Stimulated activated CD8-positive, alpha-beta memory T cell treated with anti-CD3 and anti-CD28 coated beads, Interleukin-15, amount 100 ng/mL, for 48 hours (primary cell): ENCODE measurements around the gene SV2A.
A peak's percentile ranks its signal among the peaks of the same experiment; 100 is the strongest.
"Not testable (repeated sequence)": the region's sequence is repeated elsewhere in the genome, so short reads cannot be mapped to it uniquely, and the experiment has no call there.

Experiments used
- DNase-seq, 2 donors: peaks; one replicate each; pipeline ENCODE4 v3.0.0-alpha.2; 2020; ENCODE audit warnings: low read depth in 2 of 2

The SV2A gene

GRCh38 chr1:149928401-149928724, 10.7 kb upstream of the SV2A start:
- DNase-seq: no peak

- peak; percentile 92 to 93 for DNase-seq
Observed at GRCh38 chr1:149927563-149928400, 10.1 kb upstream of the SV2A start, which contains the start of gene SF3B4. Gene SF3B4 (minus strand): TSS chr1:149927803. CDS start chr1:149927759, 44 bp downstream.

- no peak for DNase-seq
Observed at GRCh38 chr1:149927056-149927562, 9.5 kb upstream of the SV2A start.

- DNase-seq: no peak
Observed at GRCh38 chr1:149926296-149926695, 8.7 kb upstream of the SV2A start.

- DNase-seq: no peak
Observed at GRCh38 chr1:149925751-149926150, 8.1 kb upstream of the SV2A start.

- DNase-seq: no peak
Observed at GRCh38 chr1:149925345-149925744, 7.7 kb upstream of the SV2A start.

- DNase-seq: no peak
Observed at GRCh38 chr1:149923626-149924025, 6.0 kb upstream of the SV2A start.

GRCh38 chr1:149916898-149917252, 769 bp downstream of the SV2A start:
- DNase-seq: no peak

GRCh38 chr1:149916193-149916897, 1.3 kb downstream of the SV2A start:
- DNase-seq: no peak

- DNase-seq: no peak
Observed at GRCh38 chr1:149915429-149916192, 2.0 kb downstream of the SV2A start.

GRCh38 chr1:149914545-149914944, 3.1 kb downstream of the SV2A start:
- DNase-seq: no peak

GRCh38 chr1:149906570-149907075, 11.0 kb downstream of the SV2A start:
- no peak for DNase-seq

GRCh38 chr1:149903836-149904491, 13.7 kb downstream of the SV2A start:
- no peak for DNase-seq

GRCh38 chr1:149899460-149900284, 18.0 kb downstream of the SV2A start, which contains the start of gene BOLA1:
Gene BOLA1 (plus strand): TSS chr1:149899568. CDS start chr1:149900060, 492 bp downstream.
- peak; percentile 73 to 79 for DNase-seq

- no peak for DNase-seq
Observed at GRCh38 chr1:149896575-149896974, 21.1 kb downstream of the SV2A start.

GRCh38 chr1:149888999-149889289, 28.7 kb downstream of the SV2A start:
- no peak for DNase-seq

- peak; percentile 75 to 78 for DNase-seq
Observed at GRCh38 chr1:149888247-149888998, 29.2 kb downstream of the SV2A start.

- peak; percentile 63 to 65 for DNase-seq
Observed at GRCh38 chr1:149887456-149888246, 30.0 kb downstream of the SV2A start.

- DNase-seq: not testable (repeated sequence)
Observed at GRCh38 chr1:149887196-149887455, 30.5 kb downstream of the SV2A start.
